ENCODE data around the gene UBL7.

Gene UBL7

DNA sequence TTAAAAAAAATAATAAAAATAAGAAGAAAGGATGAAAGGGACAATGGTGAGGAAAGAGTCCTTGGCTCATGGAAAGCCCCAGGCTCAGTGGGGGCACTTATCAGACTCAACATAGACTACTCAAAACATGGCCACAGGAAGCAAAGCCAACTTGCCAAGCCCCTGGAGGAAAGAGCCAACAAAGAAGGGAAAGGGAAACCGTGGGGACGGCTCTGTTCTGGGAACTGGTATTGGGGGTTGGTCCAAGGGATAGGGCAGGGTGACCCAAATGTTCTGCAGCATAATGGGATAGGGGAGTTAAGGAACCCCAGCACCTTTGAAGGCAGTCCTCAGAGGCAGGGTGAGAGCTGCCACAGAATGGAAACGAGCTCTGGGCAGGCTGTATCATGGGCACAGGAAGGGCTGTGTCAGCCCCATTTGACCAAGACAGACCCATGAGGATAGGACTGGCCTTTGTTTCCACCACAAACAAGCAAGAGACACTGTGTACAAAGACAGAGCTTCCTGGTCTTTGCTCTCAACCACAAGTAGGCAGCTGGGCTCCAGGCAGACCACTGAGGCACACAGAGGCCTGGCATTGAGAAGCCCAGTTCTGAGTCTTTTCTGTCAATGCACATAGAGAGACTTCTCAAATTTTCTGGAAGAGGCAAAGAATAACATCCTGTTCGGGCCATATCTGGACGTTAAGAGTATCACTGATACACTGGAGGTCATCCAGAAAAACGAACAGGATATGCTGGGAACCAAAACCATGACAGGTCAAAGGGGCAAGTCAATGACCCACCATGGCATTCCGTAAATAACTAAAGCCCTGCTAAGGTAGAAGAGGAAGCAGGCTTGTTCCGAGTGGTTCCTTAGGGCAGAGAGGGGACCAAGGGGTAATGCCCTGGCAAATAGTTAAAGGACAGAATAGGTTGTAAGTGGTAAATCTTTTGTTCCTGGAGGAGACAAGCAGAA is 16.6 kb downstream of the UBL7 start:
- no peak overlapping the region for H3K4me3 ChIP-seq (ENCODE audit: low read length)
- no peak for DNase-seq (ENCODE audit: low read depth, low spot score)

DNA sequence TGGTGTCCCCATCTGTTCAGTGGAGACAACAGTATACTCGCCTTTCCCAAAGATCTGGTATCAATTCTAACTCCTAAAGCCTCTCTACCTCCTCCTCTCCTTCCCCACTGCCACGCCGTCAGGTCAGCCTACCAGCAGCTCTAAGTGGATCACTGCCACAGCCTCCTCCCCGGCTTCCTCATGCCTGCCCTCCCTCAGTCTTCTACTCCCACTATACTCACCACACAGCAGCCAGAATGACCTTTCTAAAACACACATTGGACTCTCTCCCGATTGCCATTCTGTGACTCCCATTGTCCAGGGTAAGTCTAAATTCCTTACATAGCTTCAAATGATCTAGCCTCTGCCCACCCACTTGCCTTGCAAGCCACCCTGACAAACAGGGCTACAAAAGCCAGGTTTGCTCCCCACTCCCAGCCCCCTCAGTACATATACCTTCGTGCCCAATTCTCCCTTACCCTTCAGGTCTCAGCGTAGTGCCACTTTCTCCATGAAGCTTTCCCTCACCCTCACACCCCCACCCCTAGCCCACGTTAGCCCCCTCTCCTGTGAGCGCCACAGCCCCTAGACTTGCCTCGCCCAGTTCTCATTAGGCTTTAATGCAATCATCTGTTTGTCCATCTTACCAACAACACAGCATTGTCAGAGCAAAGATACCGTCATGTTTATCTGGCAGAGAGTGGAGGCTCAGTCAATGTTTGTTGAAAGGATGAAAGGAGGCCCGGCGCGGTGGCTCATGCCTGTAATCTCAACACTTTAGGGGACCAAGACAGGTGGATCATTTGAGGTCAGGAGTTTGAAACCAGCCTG is 17.7 kb downstream of the UBL7 start:
- H3K4me3 ChIP-seq (ENCODE audit: low read length), result no peak overlapping the region
- no peak for DNase-seq (ENCODE audit: low read depth, low spot score)

DNA sequence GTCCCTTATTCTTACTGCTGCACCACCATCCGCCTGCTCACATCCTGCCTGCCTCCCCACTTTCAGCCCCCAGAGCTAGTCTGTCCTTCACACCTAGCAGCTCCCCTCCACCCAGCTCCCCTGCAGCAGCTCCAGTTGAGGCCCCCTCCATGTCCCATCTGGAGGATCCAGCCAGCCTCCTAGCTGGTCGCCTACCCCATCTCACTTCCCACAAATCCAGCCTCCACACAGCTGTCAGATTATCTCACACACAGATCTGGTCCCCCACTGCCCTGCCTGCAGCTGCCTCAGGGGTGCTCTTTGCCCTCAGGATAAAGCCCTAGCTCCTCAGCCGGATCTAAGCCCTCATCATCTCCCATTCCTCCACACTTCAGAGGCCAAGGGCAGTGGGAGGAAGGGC is 18.4 kb downstream of the UBL7 start:
- DNase-seq (ENCODE audit: low read depth, low spot score), result no peak

DNA sequence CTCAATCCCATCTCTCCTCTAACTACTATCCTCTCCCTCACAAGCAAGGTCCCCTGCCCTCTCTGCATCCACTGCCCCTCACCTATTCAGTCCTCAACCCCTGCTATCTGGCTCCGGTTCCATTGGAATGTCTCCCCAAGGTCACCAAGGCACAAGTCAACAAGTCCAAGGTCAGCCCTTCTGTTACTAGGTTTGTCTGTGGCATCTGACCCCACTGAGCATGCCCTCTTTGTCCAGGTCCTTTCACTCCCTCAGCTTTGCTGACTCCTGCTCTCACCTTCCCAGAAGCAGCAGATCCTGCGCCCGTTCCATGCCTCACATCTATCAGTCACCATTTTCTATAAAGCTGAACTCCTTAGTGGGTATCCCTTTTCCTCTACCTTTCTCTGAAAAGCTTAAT is 18.9 kb downstream of the UBL7 start:
- H3K4me3 ChIP-seq (ENCODE audit: low read length), result no peak overlapping the region
- no peak for DNase-seq (ENCODE audit: low read depth, low spot score)

More for the DNA sequence above, 18.4 kb downstream of the UBL7 start:
- H3K4me3 ChIP-seq (ENCODE audit: low read length), result no peak overlapping the region

DNA sequence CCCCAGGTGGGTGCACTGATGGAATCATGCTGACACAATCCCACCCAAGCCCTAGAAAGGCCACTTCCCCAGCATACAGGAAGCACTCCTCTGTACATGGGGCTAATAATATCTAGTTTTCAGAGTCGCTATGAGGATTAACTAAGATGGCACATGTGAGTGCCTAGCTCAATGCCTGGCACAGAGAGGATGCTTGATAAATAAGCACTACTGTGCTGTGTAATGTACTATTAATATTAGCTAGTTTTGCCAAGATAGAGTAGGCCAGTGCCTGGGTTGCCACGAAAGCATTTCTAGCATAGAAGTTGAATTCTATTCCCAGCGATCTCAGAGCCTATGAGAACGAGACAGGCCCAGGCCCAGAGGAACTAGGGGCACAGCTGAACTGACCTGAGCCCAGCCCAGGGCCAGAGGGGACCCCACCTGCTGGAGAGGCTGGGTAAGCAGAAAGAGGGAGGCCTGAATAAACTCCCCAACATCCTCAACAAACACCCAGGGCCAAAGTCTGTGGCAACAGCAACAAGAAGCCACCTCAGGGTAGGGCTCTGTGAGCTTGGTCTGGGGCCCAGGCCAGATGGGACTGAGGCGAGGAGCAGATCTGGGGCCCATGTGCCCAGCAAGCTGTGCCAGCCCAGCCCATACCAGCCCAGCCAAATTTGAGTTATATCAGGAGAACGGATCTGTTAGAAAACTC is 19.6 kb downstream of the UBL7 start:
- no peak for DNase-seq (ENCODE audit: low read depth, low spot score)
- H3K4me3 ChIP-seq (ENCODE audit: low read length), result no peak overlapping the region

DNA sequence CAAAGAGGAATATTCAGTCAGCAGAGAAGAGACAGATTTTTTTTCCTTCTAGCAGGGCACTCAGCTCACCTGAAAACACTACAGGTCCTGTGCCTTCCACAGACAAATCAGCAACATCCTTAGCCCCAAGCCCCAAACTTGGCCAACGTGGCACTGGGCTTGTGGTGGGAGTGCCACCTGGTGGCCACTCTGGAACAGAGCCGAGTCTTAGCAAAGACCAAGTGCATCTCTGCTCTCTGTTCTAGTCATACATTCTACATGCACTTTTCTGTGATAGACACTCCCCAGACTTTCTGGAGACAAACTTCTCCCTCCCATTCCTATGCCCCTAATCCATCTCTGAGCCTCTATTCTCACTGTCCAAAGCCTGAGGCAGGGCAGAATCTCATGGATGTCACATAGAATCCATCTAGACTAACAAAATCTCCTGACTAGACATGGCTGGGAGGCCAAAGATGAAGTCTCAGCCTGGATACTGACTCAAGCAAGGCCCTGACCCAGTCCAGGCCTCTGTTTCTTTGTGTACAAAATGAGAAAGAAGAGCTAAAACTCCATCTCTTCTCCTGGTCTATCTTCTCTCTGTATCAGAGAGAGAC is 22.1 kb downstream of the UBL7 start:
- peak; percentile 79 for DNase-seq (ENCODE audit: low read depth, low spot score)
- H3K4me3 ChIP-seq (ENCODE audit: low read length), result no peak overlapping the region

DNA sequence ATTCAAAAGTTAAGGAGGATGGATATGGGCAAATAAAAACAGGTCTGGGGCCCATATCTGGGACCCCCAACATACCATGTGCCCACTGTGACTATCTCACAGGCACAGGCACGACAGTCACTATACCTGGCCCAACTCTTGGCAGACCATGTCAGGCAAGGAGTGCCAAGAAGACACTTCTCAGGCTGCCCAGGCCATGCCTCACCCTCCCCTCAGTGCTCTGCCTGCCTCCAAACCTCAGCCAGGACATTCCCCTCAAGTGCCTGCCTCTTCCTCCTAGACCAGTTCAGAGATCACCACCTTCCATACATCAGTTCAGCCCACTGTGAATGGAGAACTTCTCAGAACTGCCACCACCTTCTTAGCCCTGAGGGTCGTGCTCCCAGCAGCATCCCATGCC is 22.8 kb downstream of the UBL7 start:
- DNase-seq (ENCODE audit: low read depth, low spot score), result no peak
- H3K4me3 ChIP-seq (ENCODE audit: low read length), result no peak overlapping the region

DNA sequence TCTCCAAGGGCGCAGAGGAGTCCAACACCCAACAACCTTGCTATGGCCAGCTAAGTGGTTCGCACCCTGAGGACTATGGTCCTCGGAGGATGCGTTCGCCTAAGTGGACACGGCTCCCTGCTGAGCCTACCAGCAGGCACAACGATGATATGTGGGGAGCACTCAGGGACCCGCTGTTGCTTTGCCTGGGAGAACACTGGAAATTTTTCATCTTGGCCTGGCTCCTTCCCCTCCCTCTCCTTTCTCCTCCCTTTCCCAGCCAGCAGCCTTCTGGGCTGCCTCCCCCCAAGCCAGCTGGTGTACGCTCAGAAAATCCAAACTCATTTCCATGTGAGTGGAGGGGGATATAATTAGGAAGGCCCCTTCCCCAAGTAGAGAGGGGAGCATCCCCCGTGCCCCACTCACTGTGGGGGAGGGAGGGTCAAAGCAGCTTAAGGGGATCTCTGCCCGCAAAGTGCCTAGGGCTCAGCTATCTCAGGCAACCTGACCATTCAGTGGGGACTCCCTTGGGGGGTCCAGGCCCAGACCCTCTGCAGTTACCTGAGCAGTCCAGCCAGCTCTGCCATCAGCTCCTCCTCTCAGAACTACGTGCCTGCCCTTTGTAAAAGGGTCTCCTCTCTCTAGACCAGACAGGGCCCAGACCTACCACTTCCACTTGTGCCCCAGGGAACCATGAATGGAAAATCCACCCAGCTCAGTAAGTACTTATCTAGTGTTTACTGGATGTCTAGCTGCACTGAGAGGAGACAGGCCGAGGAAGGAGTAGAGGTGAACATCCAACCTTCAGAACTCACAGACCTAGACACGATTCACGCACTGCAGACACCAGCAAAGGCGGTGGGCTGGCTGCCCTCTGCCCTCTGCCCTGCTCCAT is 26.5 kb downstream of the UBL7 start:
- no peak for DNase-seq (ENCODE audit: low read depth, low spot score)
- peak overlapping the region; percentile 66 for H3K4me3 ChIP-seq (ENCODE audit: low read length)

DNA sequence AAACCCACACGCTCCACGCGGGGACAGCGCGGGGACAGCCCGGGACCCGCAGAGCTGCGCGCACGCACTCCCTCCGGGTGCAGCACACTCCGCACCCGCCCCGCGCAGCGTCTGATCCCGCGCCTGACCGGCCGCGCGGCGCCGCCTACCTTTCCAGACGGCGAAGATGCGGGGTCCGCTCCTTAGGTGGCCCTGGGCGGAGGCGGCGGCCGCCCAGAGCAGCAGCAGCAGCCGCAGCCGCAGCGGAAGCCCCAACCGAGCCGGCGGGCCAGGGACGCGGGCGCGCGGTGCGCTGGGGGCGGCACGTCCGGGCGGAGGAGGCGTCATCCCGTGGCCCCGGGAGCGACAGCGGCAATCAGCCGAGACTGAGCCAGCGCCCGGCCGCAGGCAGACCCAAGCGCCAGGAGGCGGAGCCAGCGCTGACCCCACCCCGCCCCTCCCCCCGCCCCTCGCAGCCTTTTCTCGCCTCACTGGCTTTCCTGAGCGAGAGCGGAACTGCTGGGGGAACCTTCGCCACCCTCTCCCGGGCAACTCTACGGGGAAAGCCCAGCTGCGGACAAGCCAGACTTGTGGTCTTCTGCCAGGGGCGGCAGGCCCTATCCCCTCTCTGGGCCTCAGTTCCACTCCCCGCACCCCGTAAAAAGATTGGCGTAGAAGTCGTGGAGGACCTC is 27.2 kb downstream of the UBL7 start, which contains the start of gene SEMA7A:
SEMA7A (minus strand) TSS at position 367 of the 671 bp plus-strand sequence; CDS start at position 327, 40 bp downstream.
- H3K4me3 ChIP-seq (ENCODE audit: low read length), result peak within 1 kb of the TSS; percentile 66
- DNase-seq (ENCODE audit: low read depth, low spot score), result peak; percentile 71

DNA sequence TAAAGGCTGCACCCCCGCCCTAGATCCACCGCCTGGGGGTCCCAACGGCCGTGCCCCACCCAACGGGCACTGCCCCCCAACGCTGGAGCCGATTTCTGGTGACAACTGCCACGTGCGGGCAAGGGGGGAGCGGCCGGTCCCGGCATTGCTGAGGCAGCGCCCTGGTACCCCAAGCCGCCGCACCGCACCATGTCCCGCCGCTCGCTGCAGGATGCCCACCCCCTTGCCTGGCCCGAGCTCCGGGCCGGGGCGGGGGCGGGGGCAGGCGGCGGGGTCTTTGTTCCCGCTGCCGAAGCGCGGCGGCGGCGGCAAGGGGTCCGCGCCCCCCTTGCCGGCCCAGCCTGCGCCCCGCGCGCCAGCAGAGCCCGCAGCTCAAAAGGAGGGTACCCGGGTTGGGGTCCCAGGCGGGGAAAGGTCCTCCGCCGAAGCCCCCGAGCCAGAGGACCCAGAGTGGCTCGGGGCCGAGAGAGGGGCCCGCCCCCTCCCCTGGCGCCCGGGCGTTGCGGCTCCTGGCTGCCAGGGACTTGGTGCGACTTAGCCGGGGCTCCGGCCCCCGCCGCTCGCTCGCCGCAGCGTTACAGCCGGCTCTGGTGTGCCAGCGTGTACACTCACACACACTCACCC is 27.9 kb downstream of the UBL7 start:
- H3K4me3 ChIP-seq (ENCODE audit: low read length), result peak overlapping the region; percentile 66
- no peak for DNase-seq (ENCODE audit: low read depth, low spot score)

DNA sequence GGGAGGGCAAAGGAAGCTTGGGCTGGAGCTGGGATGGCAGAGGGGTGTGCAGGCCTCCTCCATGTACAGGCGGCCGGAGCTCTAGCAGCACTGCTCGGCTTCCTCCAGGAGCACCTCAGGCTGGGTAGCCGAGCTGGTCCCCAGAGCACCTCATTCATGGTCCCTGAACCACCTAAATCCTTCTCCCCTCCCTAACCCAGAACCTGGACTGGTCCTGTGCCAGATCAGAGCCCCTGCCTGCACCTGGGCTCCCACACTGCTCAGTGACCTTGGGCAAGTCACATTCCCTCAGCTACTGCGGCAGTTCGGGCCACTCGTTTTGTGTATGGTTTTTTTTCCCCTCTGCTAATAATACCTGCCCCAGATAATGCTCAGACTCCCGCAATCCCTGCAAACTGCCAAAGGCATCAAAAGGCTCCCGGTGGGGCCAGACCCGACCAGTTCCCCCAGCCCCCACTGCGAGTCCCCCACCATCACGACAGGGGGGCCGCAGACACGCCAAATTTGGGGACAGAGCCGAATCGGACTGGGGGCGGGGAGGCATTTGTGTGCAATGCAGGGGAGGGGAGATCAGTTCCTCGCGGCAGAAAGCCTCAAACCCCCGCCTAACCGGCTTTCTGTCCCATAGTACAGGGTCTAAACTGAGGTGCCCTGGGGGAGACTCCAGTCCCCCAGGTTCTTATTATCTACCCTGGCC is 28.5 kb downstream of the UBL7 start:
- no peak for DNase-seq (ENCODE audit: low read depth, low spot score)
- peak overlapping the region; percentile 66 for H3K4me3 ChIP-seq (ENCODE audit: low read length)

DNA sequence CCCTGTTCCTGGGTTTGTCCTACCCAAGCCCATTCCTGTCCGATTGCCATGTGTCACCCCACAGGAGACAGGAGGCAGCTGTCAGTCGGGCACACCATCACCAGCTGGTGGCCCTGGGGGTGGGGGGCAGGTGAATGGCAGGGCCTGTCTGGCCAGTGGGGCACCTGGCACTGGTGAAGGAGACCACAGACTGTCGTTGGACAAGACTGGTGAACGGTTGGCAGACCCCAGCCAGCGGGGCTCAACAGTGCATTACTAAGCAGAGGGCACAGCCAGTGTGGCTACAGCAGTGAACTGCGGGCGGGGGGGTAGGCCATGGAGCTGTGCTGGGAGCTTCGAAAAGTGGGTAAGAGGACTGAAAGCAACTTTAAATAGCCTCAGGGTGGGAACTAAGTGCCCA is 29.3 kb downstream of the UBL7 start:
- no peak for DNase-seq (ENCODE audit: low read depth, low spot score)
- H3K4me3 ChIP-seq (ENCODE audit: low read length), result no peak overlapping the region

DNA sequence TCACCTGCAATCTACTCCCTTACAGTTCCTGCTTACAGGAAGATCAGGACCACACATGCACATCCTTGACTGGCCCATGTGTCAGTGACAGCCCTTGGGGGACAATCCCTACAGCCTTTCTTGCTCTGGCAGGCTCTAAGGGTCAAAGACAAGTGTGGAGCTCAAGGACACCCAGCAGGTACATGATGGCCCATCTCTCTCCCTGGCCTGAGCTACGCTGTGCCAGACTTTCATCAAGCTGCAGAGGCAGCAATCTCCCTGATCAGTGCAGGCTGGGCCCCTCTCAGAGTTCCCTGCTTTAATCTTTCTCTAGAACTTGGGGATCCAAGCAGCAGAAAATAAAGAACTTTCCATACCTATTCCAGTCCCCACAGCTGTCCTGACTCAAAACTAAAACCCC is 29.8 kb downstream of the UBL7 start:
- H3K4me3 ChIP-seq (ENCODE audit: low read length), result no peak overlapping the region
- DNase-seq (ENCODE audit: low read depth, low spot score), result no peak

DNA sequence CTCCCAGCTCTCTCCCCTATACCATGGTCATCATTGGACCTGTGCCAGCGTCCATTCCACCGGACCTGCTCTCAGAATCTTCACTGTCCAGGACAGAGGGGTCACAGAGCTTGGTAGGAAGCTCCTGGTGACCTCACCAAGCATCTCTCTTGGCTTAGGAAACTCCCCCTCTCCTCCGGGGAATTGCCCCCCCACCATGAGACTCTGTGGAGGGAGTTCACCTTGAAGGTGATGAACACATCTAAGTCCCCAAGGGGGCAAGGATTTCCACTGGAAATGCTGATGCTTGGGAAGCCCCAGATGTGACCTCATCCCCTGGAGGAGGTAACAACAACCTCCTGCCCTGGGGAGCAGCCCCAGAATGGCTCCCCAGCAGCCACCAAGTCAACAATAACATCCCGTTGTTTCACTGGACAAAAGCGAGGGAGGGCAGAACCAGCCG is 30.4 kb downstream of the UBL7 start:
- no peak overlapping the region for H3K4me3 ChIP-seq (ENCODE audit: low read length)
- DNase-seq (ENCODE audit: low read depth, low spot score), result no peak

DNA sequence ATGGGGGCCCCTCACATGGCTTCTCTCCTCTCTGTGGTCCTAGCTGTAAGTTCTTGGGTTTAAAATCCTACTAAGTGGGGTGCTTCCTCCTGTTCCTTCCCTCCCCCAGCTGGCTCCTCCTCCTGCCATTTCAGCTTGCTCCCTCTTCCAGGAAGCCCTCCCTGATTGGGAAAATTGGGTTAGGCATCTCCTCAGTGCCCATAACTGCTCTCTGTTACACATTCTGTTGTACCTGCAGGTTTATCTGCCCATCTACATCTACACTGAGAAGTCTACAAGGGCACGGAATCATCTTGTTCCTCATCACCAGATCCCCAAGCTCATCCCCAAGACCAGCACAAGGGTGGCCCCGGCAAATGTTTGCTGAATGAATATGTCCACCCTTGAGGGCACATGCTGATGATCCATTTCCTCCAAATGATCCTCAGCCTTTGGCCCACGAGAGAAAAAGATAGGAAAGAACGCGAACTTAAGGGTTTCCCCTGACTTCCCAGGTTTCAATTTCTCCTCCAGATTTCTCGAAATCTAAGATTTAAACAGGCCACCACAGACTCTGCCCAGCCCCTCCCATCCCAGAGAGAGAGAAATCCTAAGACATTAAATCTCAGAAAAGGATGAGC is 31.1 kb downstream of the UBL7 start:
- H3K4me3 ChIP-seq (ENCODE audit: low read length), result no peak overlapping the region

More for the DNA sequence above, 31.1 kb downstream of the UBL7 start:
- no peak for DNase-seq (ENCODE audit: low read depth, low spot score)
